ENCODE results near the gene LGALS3BP.

GRCh38 chr17:78944956-78945355 is 34.8 kb downstream of the LGALS3BP start:
- no peak for TF ChIP-seq POLR2A (IDR thresholded peaks at IDR 0.05; ENCODE audit: low read length)
- TF ChIP-seq GATA1 (IDR thresholded peaks at IDR 0.05; ENCODE audit: low read depth, low read length) = no peak

Measured in erythroblast (primary cell).